Esophagus (tissue), 2 donors: ENCODE data around the gene ONECUT3. TPM values are rescaled to one million over a fixed set of nuclear protein-coding genes. Genes with fewer than 3 reads are reported as not detected.
"Not testable (repeated sequence)": the region's sequence is repeated elsewhere in the genome, so short reads cannot be mapped to it uniquely, and the experiment has no call there.

Experiments
- H3K27ac ChIP-seq, 2 donors: one replicate each; pipeline ENCODE4 v1.5.1; 2013; ENCODE audit warnings: low read depth in 2 of 2, mild to moderate bottlenecking in 2 of 2, inconsistent platforms in 1 of 2, low read length in 1 of 2, moderate library complexity in 1 of 2
- H3K27me3 ChIP-seq, 2 donors: one replicate each; pipeline ENCODE4 v1.6.1; 2013; ENCODE audit warnings: low read length in 2 of 2, control low read depth in 1 of 2, mild to moderate bottlenecking in 1 of 2; ENCODE audit not compliant: insufficient read depth in 2 of 2, control insufficient read depth in 1 of 2
- H3K36me3 ChIP-seq, 2 donors: one replicate each; pipeline ENCODE4 v1.6.1; 2013; ENCODE audit warnings: low read length in 1 of 2; ENCODE audit not compliant: control insufficient read depth in 2 of 2, insufficient read depth in 2 of 2
- H3K4me1 ChIP-seq, 2 donors: one replicate each; pipeline ENCODE4 v1.6.1; 2013; ENCODE audit warnings: low read length in 1 of 2; ENCODE audit not compliant: control insufficient read depth in 2 of 2, insufficient read depth in 2 of 2
- H3K4me3 ChIP-seq, 2 donors: one replicate each; pipeline ENCODE4 v1.5.1; 2013; ENCODE audit warnings: low read length in 2 of 2, mild to moderate bottlenecking in 2 of 2, low read depth in 1 of 2, moderate library complexity in 1 of 2
- H3K9me3 ChIP-seq, 2 donors: one replicate each; pipeline ENCODE4 v1.6.1; 2013; ENCODE audit warnings: mild to moderate bottlenecking in 2 of 2, low read depth in 1 of 2, low read length in 1 of 2, moderate library complexity in 1 of 2; ENCODE audit not compliant: control insufficient read depth in 2 of 2, insufficient read depth in 1 of 2
- WGBS, 2 donors: extraction: QIAGEN DNeasy Blood & Tissue Kit; methylation state at CpG; one replicate each; pipeline ENCODE4 v1.1.7; 2013; 5-methylcytosine and 5-hydroxymethylcytosine counted together
- polyA plus RNA-seq, 2 donors: library from polyadenylated mRNA; stranded (reverse); fragments of 200-250 nt; gene quantifications; one replicate each; pipeline ENCODE4 v1.2.3, GENCODE V29; 2013
- donor health status: healthy with polysubstance abuse.
- donor health status: Bipolar disorder and iron deficiency.

Gene ONECUT3
- polyA plus RNA-seq, 2 donors = under 0.01 TPM; not detected in 1

GRCh38 chr19:1785310-1785709 is 32.0 kb downstream of the ONECUT3 start:
- Histone ChIP-seq H3K4me1 (peaks cover 0 to 7% of the 10 kb centered on the region in 2 donors), H3K27ac (no peak overlapping the region), H3K9me3 (peaks cover 0 to 12% of the 10 kb centered on the region in 2 donors), H3K36me3 (no peaks in the 10 kb centered on the region), H3K27me3 (peaks cover 0 to 8% of the 10 kb centered on the region in 2 donors), H3K4me3 (no peak overlapping the region)
- WGBS, 2 donors = 92 to 93% methylated on average over 19 of the region's 19 CpGs

- WGBS, 2 donors = 81 to 88% methylated on average over 7 to 8 of the region's 8 CpGs
- no peak overlapping the region for H3K4me3 ChIP-seq
- H3K9me3 ChIP-seq = peaks cover 0 to 12% of the 10 kb centered on the region in 2 donors
- peaks cover 0 to 8% of the 10 kb centered on the region in 2 donors for H3K27me3 ChIP-seq
- H3K36me3 ChIP-seq = no peaks in the 10 kb centered on the region
- peaks cover 0 to 7% of the 10 kb centered on the region in 2 donors for H3K4me1 ChIP-seq
- H3K27ac ChIP-seq = no peak overlapping the region
These were observed 33.4 kb downstream of the ONECUT3 start for GRCh38 chr19:1786668-1787067.

- Histone ChIP-seq H3K4me3 (no peak overlapping the region), H3K4me1 (peaks cover 0 to 7% of the 10 kb centered on the region in 2 donors), H3K9me3 (peaks cover 0 to 9% of the 10 kb centered on the region in 2 donors), H3K36me3 (no peaks in the 10 kb centered on the region), H3K27me3 (peaks cover 0 to 8% of the 10 kb centered on the region in 2 donors), H3K27ac (no peak overlapping the region)
- 47 to 59% methylated on average over 8 of the region's 8 CpGs for WGBS, 2 donors
These were observed 33.8 kb downstream of the ONECUT3 start for GRCh38 chr19:1787116-1787515.

- 16 to 20% methylated on average over 40 to 59 of the region's 59 CpGs for WGBS, 2 donors
- Histone ChIP-seq H3K4me3 (no peak overlapping the region), H3K36me3 (no peaks in the 10 kb centered on the region), H3K4me1 (peaks cover 0 to 7% of the 10 kb centered on the region in 2 donors), H3K27me3 (peaks cover 0 to 5% of the 10 kb centered on the region in 2 donors), H3K27ac (no peak overlapping the region), H3K9me3 (no peaks in the 10 kb centered on the region)
These were observed 36.1 kb downstream of the ONECUT3 start for GRCh38 chr19:1789261-1790041.

- Histone ChIP-seq H3K27me3 (peaks cover 0 to 5% of the 10 kb centered on the region in 2 donors), H3K9me3 (no peaks in the 10 kb centered on the region), H3K36me3 (no peaks in the 10 kb centered on the region), H3K4me1 (peaks cover 0 to 7% of the 10 kb centered on the region in 2 donors), H3K27ac (no peak overlapping the region), H3K4me3 (no peak overlapping the region)
- WGBS, 2 donors = 17 to 38% methylated on average over 5 to 6 of the region's 7 CpGs
These were observed 36.9 kb downstream of the ONECUT3 start for GRCh38 chr19:1790054-1790792.

- Histone ChIP-seq H3K27ac (no peak overlapping the region), H3K4me1 (peaks cover 7 to 10% of the 10 kb centered on the region in 2 donors), H3K4me3 (no peak overlapping the region), H3K9me3 (no peaks in the 10 kb centered on the region), H3K36me3 (no peaks in the 10 kb centered on the region), H3K27me3 (peaks cover 0 to 5% of the 10 kb centered on the region in 2 donors)
- WGBS, 2 donors = 82% methylated on average over 14 of the region's 14 CpGs
These were observed 38.6 kb downstream of the ONECUT3 start for GRCh38 chr19:1791879-1792278.

- H3K9me3 ChIP-seq = no peaks in the 10 kb centered on the region
- WGBS, 2 donors = 60 to 70% methylated on average over 20 of the region's 20 CpGs
- H3K27ac ChIP-seq = no peak overlapping the region
- no peak overlapping the region for H3K4me3 ChIP-seq
- H3K27me3 ChIP-seq = peaks cover 0 to 3% of the 10 kb centered on the region in 2 donors
- no peaks in the 10 kb centered on the region for H3K36me3 ChIP-seq
- H3K4me1 ChIP-seq = peaks cover 2 to 10% of the 10 kb centered on the region in 2 donors
These were observed 41.3 kb downstream of the ONECUT3 start for GRCh38 chr19:1794424-1795172.

GRCh38 chr19:1796395-1797142 is 43.3 kb downstream of the ONECUT3 start:
- Histone ChIP-seq H3K36me3 (no peaks in the 10 kb centered on the region), H3K27me3 (no peaks in the 10 kb centered on the region), H3K4me3 (no peak overlapping the region), H3K27ac (no peak overlapping the region), H3K4me1 (peaks cover 0 to 10% of the 10 kb centered on the region in 2 donors), H3K9me3 (no peaks in the 10 kb centered on the region)
- 47 to 54% methylated on average over 51 to 52 of the region's 52 CpGs for WGBS, 2 donors

- WGBS, 2 donors = 87 to 90% methylated on average over 7 of the region's 7 CpGs
- not testable (repeated sequence) for H3K4me3 ChIP-seq, H3K27me3 ChIP-seq, H3K9me3 ChIP-seq, H3K27ac ChIP-seq, H3K36me3 ChIP-seq
- peaks cover 0 to 10% of the 10 kb centered on the region in 2 donors for H3K4me1 ChIP-seq
These were observed 44.0 kb downstream of the ONECUT3 start for GRCh38 chr19:1797313-1797712.
